Measurements from ENCODE around the gene CRYBG2.
"Not testable (repeated sequence)": the region's sequence is repeated elsewhere in the genome, so short reads cannot be mapped to it uniquely, and the experiment has no call there.

The CRYBG2 gene, protein sequence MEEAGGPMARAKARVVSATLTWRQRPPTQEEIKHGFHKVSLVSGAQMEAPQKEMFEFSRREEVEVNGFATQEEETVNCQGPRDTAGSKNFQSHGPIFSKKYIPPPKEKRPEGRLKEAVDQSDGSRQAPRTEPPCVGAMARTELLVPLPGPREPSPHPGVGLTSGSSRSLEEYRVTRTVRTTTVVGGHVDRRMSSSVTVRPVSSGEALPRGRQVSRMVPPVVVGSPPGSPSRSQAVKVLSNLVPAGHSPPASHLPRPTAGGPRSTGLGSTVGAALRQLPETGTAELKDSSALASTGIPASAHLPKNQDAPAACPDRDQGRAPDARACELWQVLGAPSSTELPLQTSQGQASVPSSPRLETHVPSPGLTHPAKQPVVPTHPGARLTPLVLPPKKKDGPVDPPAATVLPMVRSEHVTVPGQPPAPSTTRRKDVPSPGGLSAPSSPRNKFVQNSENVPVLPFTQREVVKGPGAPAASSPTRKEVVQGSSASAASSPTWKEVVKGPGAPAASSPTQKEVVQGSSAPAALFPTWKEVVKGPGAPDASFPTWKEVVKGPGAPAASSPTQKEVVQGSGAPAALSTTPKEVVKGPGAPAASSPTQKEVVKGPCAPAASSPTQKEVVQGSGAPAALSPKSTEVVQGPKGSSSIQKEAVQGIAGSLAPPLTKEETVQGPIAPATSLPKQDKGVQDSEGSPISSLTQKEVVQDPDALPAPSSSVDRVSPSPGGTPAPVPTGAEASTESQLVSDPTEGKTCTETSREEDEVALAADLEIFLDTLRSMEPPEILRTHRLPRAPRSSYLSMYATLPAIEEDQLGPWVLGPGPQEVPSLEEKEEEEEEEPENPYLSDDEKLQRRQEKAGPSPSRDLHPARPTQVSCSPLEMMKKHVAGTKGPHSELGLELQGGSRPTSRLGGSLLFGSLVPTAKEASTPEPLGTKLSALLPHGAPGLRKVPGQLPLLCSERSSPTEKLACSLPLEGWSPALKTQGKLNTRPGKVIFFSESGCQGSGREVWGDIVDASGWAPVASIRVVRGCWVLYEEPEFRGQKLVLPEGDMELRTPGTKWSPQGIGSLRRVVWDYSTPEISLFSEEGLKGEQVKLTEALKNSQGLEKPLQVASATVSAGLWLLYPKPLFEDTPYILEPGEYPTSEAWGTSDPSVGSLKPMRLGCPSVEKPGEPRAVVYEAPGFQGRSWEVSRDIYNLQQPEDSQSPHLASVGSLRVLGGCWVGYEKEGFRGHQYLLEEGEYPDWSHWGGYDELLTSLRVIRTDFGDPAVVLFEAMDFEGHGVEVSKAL (N-terminal part only)

GRCh38 chr1:26353976-26354820 is at the start of gene CRYBG2:
CRYBG2 (minus strand) TSS chr1:26354130; CDS start chr1:26346657, 7,473 bp downstream.
- no peak for DNase-seq

- DNase-seq: no peak
These were observed 49.7 kb upstream of the CRYBG2 start for GRCh38 chr1:26403656-26404055.

DNA sequence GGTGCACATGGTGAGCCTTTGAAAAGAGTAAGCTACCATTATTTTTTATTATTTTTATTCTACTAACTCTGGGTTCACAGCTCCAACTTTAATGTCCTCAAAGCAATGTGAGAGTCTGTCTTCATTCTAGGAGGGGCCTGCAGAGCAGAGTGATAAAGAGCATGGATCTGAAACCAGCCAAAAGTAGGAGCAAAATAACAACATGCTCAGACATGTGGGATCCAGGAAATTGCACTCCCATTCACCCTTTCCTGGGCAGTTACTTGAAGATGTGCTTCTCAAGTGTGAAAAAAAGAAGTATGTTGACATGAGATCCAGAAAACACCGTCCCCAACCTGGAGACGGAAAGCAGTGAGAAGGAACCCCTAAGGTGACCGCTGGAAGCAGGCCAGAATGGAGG is 48.0 kb upstream of the CRYBG2 start:
- DNase-seq: no peak

DNA sequence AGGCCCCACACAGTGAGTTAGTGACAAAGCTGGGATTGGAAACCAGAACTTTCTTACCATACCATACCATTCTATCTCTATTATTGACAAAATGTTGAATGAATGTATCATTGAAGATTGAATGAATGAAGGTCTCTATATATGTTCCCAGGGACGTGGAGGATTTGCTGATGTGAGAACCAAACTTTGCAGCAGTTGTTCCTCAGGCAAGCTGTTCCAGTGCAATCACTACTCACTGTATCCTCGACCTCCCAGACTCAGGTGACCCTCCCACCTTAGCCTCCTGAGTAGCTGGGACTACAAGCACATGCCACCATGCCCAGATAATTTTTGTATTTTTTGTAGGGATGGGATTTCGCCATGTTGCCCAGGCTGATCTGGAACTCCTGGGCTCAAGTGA is 45.1 kb upstream of the CRYBG2 start:
- DNase-seq: no peak

- DNase-seq: no peak
These were observed 41.8 kb upstream of the CRYBG2 start for GRCh38 chr1:26395754-26396153.

- no peak for DNase-seq
These were observed 37.5 kb upstream of the CRYBG2 start for GRCh38 chr1:26391450-26391849.

- DNase-seq: no peak
These were observed 35.8 kb upstream of the CRYBG2 start for GRCh38 chr1:26389604-26390247.

DNA sequence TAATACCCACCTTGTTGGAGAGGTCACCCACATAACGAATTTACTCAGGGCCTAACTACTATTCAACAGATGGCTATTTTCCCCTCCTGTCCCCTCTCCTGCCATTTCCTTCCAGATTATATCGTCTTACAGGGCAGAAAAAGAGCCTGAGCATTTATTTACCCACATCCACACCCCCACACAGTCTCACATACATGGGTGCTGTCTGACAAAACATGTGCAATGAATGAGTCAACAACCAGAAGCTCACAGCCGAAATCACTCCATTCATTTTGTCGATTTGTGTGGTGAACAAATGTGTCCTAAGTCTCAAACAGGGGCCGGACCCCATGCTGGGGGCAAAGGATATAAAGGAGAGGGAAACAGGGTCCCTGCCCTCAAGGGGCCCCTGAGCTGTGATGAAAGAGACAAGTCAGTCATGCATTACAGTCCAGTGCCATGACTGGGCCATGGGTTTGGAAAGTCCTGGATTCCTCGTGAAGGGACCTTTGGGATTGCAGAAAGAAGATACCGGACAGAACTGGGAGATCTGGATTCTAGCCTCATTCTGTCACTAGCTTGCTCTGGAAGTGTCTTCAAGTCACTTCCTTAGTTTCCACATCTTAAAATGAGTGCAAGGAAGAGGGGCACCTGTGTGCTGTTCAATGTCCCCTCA is 35.0 kb upstream of the CRYBG2 start:
- no peak for DNase-seq

- no peak for DNase-seq
These were observed 33.5 kb upstream of the CRYBG2 start for GRCh38 chr1:26387447-26387846.

GRCh38 chr1:26385063-26385462 is 31.1 kb upstream of the CRYBG2 start:
- not testable (repeated sequence) for DNase-seq

GRCh38 chr1:26384076-26384475 is 30.1 kb upstream of the CRYBG2 start:
- DNase-seq: no peak

DNA sequence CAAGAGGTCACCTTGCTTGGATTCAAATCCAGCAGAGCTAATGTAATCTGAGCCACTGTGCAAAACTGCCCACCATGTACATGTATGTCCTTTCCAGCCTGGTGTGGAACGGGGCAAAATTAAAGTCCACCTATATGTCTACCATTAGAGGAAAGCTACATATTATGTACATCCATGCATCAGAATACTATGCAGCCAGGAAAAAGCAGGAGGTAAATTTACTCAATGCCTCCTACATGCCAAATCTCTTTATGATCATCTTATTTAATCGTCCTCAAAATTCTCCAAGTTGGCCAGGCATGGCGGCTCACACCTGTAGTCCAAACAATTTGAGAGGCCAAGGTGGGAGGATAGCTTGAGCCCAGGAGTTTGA is 24.9 kb upstream of the CRYBG2 start:
- DNase-seq: no peak

DNA sequence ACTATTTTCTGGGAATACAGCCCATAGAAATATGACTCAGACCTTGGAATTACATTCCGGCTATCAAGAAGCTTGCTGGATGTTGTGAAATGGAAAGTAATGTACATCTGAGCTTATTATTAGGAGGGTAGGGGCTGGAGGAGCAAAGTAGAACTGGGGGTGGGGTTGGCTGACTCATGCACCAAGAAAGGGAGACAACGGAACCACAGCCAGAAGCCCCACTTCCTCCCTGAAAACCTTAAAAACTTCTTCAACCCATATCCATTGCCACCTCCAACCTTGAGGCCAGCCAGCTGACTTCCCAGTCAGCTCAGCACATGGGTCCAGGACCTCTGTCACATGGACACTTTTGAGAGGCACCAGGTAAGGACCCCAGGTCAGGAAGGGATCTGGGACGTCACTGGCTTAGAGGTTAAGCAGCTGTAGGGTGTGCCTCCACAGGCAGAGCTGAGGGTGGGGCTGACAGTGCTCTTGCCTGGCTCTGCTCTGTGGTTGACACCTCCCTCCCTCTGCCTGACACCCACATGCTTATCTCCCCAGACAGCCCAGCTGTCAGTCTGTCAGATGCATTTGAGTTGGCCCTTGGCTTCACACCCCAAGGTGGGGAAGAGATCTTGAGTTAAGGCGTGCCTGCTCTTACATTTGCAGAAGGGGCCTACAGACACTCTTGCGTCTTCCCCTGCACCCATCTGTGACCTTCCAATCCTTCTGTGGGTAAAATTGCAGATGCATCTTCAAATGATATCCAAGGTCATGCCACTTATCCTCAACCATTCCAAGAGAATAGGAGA is 24.4 kb upstream of the CRYBG2 start:
- no peak for DNase-seq

- no peak for DNase-seq
These were observed 22.1 kb upstream of the CRYBG2 start for GRCh38 chr1:26376050-26376449.

- no peak for DNase-seq
These were observed 21.2 kb upstream of the CRYBG2 start for GRCh38 chr1:26375081-26375480.

DNA sequence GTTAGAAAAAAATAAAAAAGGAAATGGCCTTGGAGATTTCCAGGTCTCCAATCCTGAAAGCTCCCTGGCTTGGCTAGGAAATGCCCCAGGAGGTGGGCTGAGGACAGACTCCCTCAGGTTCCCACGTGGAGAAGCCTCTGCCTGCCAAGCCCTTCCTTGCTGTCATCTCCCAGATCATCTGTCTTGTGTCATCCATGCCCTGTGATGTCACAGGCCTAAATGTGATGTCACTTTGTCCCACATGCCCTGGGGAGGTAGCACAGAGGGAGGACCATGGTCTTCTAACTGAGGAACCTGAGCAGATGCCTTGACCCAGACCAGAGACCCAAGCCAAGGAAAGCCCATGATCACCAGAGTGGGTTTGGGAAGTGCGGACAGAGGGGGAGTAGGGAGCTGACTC is 20.4 kb upstream of the CRYBG2 start:
- not testable (repeated sequence) for DNase-seq

DNA sequence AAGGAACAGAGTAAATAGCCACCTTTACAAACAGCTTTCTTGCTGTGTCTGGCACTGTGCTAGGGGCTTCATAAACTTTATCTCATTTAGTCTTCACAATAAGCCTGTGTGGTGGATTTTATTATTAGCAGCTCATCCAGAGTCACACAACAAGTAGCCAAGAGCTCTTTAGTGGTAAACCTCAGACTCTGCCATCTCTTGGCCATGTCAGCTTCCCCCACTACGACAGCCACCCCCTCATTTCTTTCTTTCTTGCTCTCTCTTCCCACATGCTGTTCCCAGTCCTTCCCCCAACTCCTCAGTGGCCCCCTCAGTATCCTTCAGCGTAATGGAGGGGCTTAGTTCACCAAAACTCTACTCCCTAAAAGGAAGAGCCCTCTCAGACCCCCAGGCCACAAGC is 19.9 kb upstream of the CRYBG2 start:
- DNase-seq: no peak

- no peak for DNase-seq
These were observed 19.4 kb upstream of the CRYBG2 start for GRCh38 chr1:26373281-26373680.

DNA sequence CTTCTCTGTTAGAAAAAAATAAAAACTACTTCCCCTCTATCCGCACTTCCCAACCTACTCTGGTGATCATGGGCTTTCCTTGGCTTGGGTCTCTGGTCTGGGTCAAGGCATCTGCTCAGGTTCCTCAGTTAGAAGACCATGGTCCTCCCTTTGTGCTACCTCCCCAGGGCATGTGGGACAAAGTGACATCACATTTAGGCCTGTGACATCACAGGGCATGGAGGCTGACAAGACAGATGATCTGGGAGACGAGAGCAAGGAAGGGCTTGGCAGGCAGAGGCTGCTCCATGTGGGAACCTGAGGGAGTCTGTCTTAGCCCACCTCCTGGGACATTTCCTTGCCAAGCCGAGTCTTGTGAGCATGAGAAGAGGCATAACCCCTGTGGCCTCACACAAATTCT is 18.7 kb upstream of the CRYBG2 start, which contains the start of gene ZNF683:
Gene ZNF683, minus strand, starts transcription at position 140 of the 400 bp plus-strand sequence. CDS start 4,179 bp downstream, outside the sequence.
- DNase-seq: not testable (repeated sequence)

GRCh38 chr1:26372039-26372438 is 18.1 kb upstream of the CRYBG2 start:
- DNase-seq: no peak
